OCI-LY3 (cell line): ENCODE results near the gene MBTD1.

Experiments
- H2AFZ ChIP-seq: fragments of 200-600, 300-600 bp; shearing (Covaris generic); 2 replicates; pipeline ENCODE4 v1.6.0; 2014; ENCODE audit warnings: antibody characterized with exemption, low read depth, low read length
- H3K27ac ChIP-seq: fragments of 200-600, 300-600 bp; sonication (generic); 2 replicates; pipeline ENCODE4 v1.5.1; 2014; ENCODE audit warnings: mild to moderate bottlenecking, low read length, moderate library complexity, mixed read lengths
- H3K27me3 ChIP-seq: fragments of 200-600, 300-600 bp; sonication (generic); 2 replicates; pipeline ENCODE4 v1.6.1; 2014; ENCODE audit warnings: low read depth, low read length, mixed read lengths
- H3K36me3 ChIP-seq: fragments of 200-600, 300-600 bp; sonication (generic); replicated peaks from 2 replicates; pipeline ENCODE3; 2014; ENCODE audit warnings: low read depth, low read length, mixed read lengths
- H3K4me1 ChIP-seq: fragments of 300-600, 200-600 bp; sonication (generic); 2 replicates; pipeline ENCODE4 v1.6.1; 2014; ENCODE audit warnings: low read length, mixed read lengths
- H3K4me2 ChIP-seq: fragments of 200-600, 300-600 bp; sonication (generic); 2 replicates; pipeline ENCODE4 v1.6.1; 2014; ENCODE audit warnings: low read length, mixed read lengths
- H3K4me3 ChIP-seq: fragments of 300-600, 200-600 bp; sonication (generic); 2 replicates; pipeline ENCODE4 v1.5.1; 2014; ENCODE audit warnings: antibody characterized with exemption, mild to moderate bottlenecking, low read length, moderate library complexity
- H3K79me2 ChIP-seq: fragments of 300-600, 200-600 bp; shearing (Covaris generic); 2 replicates; pipeline ENCODE4 v1.6.1; 2014; ENCODE audit warnings: mild to moderate bottlenecking, low read length, mixed read lengths
- H3K9ac ChIP-seq: fragments of 300-600, 200-600 bp; shearing (Covaris generic); 2 replicates; pipeline ENCODE4 v1.6.0; 2014; ENCODE audit warnings: mild to moderate bottlenecking, low read length, moderate library complexity
- H3K9me3 ChIP-seq: fragments of 200-600, 300-600 bp; shearing (Covaris generic); 2 replicates; pipeline ENCODE4 v1.6.1; 2014; ENCODE audit warnings: low read length, mixed read lengths; ENCODE audit not compliant: insufficient read depth
- H4K20me1 ChIP-seq: fragments of 200-600, 300-600 bp; sonication (generic); 2 replicates; pipeline ENCODE4 v1.6.1; 2016; ENCODE audit warnings: low read length, mixed read lengths; ENCODE audit not compliant: insufficient read depth
- EZH2phosphoT487 ChIP-seq: fragments of 200-600 bp; shearing (Covaris generic); IDR thresholded peaks from 2 replicates; pipeline ENCODE4 v1.6.1; 2018; ENCODE audit warnings: antibody characterized with exemption, mixed run types, low read depth
- TF ChIP-seq, protein P1 (sequence below): fragments of 200-600, 300-600 bp; sonication (generic); IDR thresholded peaks from 2 replicates; pipeline ENCODE4 v1.5.1; 2014; ENCODE audit warnings: antibody characterized with exemption, low read length, low read depth

Gene MBTD1

DNA sequence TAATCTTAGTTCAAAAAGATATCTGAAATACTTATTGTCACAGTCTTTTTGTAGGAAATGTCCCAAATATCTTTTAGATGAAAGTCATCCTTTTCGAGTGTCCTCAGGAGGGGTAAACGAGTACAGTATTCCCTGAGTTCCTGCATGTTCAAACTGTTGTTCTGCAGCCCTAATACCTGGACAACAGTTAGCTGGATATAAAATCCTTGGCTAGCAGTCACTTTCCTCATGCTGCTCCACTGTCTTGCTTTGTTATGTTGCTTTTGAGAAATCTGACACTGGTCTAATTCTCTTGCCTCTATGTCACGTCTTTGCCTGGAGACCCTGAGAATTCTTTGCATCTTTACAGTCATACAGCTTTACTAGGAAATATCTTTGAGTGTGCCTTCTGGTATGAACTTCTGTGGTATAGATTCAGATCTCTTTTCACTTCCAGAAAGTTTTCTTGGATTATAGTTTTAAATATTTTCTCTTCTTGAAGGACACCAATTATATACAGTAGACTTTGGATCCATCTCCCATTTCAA lies 9.5 kb downstream of the MBTD1 start:
- peaks cover 55% of the 10 kb centered on the region for H3K79me2 ChIP-seq
- H3K27me3 ChIP-seq: no peaks in the 10 kb centered on the region
- peaks cover 37% of the 10 kb centered on the region for H3K36me3 ChIP-seq
- no peak overlapping the region for H3K4me3 ChIP-seq
- no peak overlapping the region for H3K4me2 ChIP-seq
- no peak overlapping the region for H3K27ac ChIP-seq
- H4K20me1 ChIP-seq: peaks cover 19% of the 10 kb centered on the region
- no peak for TF ChIP-seq EZH2phosphoT487
- TF ChIP-seq, protein P1, sequence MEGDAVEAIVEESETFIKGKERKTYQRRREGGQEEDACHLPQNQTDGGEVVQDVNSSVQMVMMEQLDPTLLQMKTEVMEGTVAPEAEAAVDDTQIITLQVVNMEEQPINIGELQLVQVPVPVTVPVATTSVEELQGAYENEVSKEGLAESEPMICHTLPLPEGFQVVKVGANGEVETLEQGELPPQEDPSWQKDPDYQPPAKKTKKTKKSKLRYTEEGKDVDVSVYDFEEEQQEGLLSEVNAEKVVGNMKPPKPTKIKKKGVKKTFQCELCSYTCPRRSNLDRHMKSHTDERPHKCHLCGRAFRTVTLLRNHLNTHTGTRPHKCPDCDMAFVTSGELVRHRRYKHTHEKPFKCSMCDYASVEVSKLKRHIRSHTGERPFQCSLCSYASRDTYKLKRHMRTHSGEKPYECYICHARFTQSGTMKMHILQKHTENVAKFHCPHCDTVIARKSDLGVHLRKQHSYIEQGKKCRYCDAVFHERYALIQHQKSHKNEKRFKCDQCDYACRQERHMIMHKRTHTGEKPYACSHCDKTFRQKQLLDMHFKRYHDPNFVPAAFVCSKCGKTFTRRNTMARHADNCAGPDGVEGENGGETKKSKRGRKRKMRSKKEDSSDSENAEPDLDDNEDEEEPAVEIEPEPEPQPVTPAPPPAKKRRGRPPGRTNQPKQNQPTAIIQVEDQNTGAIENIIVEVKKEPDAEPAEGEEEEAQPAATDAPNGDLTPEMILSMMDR: no peak
- H2AFZ ChIP-seq: no peak overlapping the region
- H3K9ac ChIP-seq: no peak overlapping the region
- no peaks in the 10 kb centered on the region for H3K9me3 ChIP-seq
- peaks cover 10% of the 10 kb centered on the region for H3K4me1 ChIP-seq

DNA sequence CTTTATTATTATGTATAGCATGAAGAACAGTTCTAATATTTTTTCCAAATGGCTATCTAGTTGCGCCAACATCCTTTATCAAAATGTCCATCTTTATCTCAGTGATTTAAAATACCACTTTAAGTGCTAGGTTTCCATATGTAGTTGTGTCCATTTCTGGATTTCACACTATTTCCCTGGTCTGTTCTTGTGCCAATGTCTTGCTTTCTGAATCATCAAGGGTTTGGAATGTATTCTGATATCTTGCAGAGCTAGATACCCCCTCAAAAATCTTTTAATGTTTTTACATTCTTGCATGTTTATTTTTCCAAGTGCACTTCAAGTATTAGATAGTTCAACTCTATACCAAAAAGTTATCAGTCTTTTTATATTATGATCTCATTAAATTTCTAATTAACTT lies 14.3 kb downstream of the MBTD1 start:
- Histone ChIP-seq H3K27ac (no peak overlapping the region), H3K9ac (no peak overlapping the region), H4K20me1 (peaks cover 11% of the 10 kb centered on the region), H3K36me3 (peaks cover 8% of the 10 kb centered on the region), H3K4me1 (no peaks in the 10 kb centered on the region), H2AFZ (no peak overlapping the region), H3K27me3 (no peaks in the 10 kb centered on the region), H3K79me2 (peaks cover 39% of the 10 kb centered on the region), H3K9me3 (no peaks in the 10 kb centered on the region), H3K4me3 (no peak overlapping the region), H3K4me2 (no peak overlapping the region)
- TF ChIP-seq, protein P1: no peak
- TF ChIP-seq EZH2phosphoT487: no peak

DNA sequence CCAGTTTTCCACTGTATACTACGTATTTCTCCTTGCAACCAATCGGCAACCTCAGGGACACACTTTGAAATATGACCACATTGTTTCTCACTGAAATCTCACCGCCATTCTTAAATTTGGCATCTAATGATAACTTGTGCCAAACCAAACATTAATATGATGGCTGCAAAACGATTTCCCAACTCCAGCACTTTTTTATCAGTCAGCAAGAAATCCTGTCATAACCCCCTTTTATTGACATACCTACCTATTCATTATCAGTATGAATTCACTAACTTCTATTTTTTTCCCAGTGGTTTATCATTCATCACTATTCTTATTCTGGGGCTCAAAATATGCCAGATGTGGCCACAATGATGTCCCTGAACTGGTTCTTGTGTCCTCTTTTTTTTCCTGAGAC lies 15.8 kb downstream of the MBTD1 start:
- Histone ChIP-seq H3K4me3 (no peak overlapping the region), H4K20me1 (peaks cover 12% of the 10 kb centered on the region; the same call in 1 of the 2 replicates), H3K4me2 (no peak overlapping the region), H3K4me1 (peaks cover under 1% of the 10 kb centered on the region; the same call in 1 of the 2 replicates), H3K27me3 (no peaks in the 10 kb centered on the region), H3K79me2 (peaks cover 44% of the 10 kb centered on the region), H2AFZ (no peak overlapping the region), H3K36me3 (peaks cover 3% of the 10 kb centered on the region), H3K9me3 (no peaks in the 10 kb centered on the region), H3K27ac (no peak overlapping the region), H3K9ac (no peak overlapping the region)
- no peak for TF ChIP-seq EZH2phosphoT487
- TF ChIP-seq, protein P1: no peak

DNA sequence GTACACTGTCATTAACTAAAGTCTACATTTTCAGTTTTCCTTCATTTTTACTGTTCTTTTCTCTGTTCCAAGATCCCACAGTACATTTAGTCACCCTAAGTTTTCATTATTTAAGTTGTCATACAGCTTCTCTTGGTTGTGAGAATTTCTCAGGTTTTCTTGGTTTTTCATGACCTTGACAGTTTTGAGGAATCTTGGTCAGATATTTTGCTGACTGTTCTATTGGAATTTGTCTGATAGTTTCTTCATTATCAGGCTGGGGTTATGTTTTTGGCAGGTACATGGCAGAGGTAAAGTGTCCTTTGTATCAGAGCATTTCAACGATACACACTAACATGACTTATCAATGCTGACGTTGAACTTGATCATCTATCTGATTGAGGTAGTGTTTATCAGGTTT lies 19.6 kb downstream of the MBTD1 start:
- H4K20me1 ChIP-seq: peaks cover 41% of the 10 kb centered on the region
- H3K79me2 ChIP-seq: peaks cover 74% of the 10 kb centered on the region
- H3K27me3 ChIP-seq: no peaks in the 10 kb centered on the region

More for the DNA sequence above, 19.6 kb downstream of the MBTD1 start:
- TF ChIP-seq, protein P1: no peak
- TF ChIP-seq EZH2phosphoT487: no peak
- H3K4me2 ChIP-seq: no peak overlapping the region
- H3K27ac ChIP-seq: no peak overlapping the region
- H3K9ac ChIP-seq: no peak overlapping the region
- no peak overlapping the region for H2AFZ ChIP-seq
- no peaks in the 10 kb centered on the region for H3K9me3 ChIP-seq
- H3K36me3 ChIP-seq: peaks cover 3% of the 10 kb centered on the region
- H3K4me1 ChIP-seq: peaks cover 15% of the 10 kb centered on the region
- no peak overlapping the region for H3K4me3 ChIP-seq
